Stimulated activated naive CD8-positive, alpha-beta T cell treated with anti-CD3 and anti-CD28 coated beads, Interleukin-15, amount 100 ng/mL, for 72 hours (primary cell): ENCODE measurements around the gene CCDC106.
A peak's percentile ranks its signal among the peaks of the same experiment; 100 is the strongest.

Source experiments
- ATAC-seq: fragments of 150-1000 bp; cut with Tn5 transposase; 2 replicates; pipeline ENCODE4 v1.10.0; 2021; ENCODE audit warnings: mild to moderate bottlenecking, moderate library complexity
- DNase-seq, 2 donors: peaks; one replicate each; pipeline ENCODE4 v3.0.0; 2021 to 2022
- H3K27ac Mint-ChIP-seq, 2 donors: one replicate each; pipeline ENCODE4 v1.8.0; 2022; ENCODE audit warnings: mild to moderate bottlenecking in 2 of 2, mixed read lengths in 2 of 2, moderate library complexity in 2 of 2
- H3K27me3 Mint-ChIP-seq: one replicate; pipeline ENCODE4 v1.8.0; 2022; ENCODE audit warnings: mixed read lengths
- H3K4me1 Mint-ChIP-seq: one replicate; pipeline ENCODE4 v1.8.0; 2022; ENCODE audit warnings: mild to moderate bottlenecking, mixed read lengths
- H3K4me3 Mint-ChIP-seq, 2 donors: one replicate each; pipeline ENCODE4 v1.8.0; 2022; ENCODE audit warnings: mild to moderate bottlenecking in 2 of 2, mixed read lengths in 2 of 2, moderate library complexity in 1 of 2
- H3K9me3 Mint-ChIP-seq, 2 donors: one replicate each; pipeline ENCODE4 v1.8.0; 2022; ENCODE audit warnings: mixed read lengths in 2 of 2

CCDC106 gene

GRCh38 chr19:55647732-55648584 is at the start of gene CCDC106:
Gene CCDC106 (plus strand): TSS chr19:55648212. CDS start chr19:55649047, 835 bp downstream.
- H3K9me3 Mint-ChIP-seq = no peaks in the 10 kb centered on the region
- peaks cover 77% of the 10 kb centered on the region for H3K4me1 Mint-ChIP-seq
- peak; percentile 66 to 68 for DNase-seq
- H3K27me3 Mint-ChIP-seq = no peaks in the 10 kb centered on the region
- H3K27ac Mint-ChIP-seq = peak within 1 kb of the TSS; percentile 93 to 96
- H3K4me3 Mint-ChIP-seq = peak within 1 kb of the TSS; percentile 92 to 97
- ATAC-seq = peak; percentile 31

- H3K4me1 Mint-ChIP-seq = peaks cover 46% of the 10 kb centered on the region
- H3K27me3 Mint-ChIP-seq = no peaks in the 10 kb centered on the region
- H3K27ac Mint-ChIP-seq = peak overlapping the region; percentile 99 to 100
- DNase-seq (peak; percentile 97 to 98), ATAC-seq (peak; percentile 72)
- H3K9me3 Mint-ChIP-seq = peaks cover 9 to 15% of the 10 kb centered on the region in 2 donors
- H3K4me3 Mint-ChIP-seq = peak overlapping the region; percentile 85 to 92
Observed at GRCh38 chr19:55598719-55599467, 49.1 kb upstream of the CCDC106 start.

- peak within 1 kb of the TSS; percentile 85 to 92 for H3K4me3 Mint-ChIP-seq
- H3K9me3 Mint-ChIP-seq = peaks cover 9 to 15% of the 10 kb centered on the region in 2 donors
- ATAC-seq = peak; percentile 80
- peak within 1 kb of the TSS; percentile 99 to 100 for H3K27ac Mint-ChIP-seq
- peaks cover 51% of the 10 kb centered on the region for H3K4me1 Mint-ChIP-seq
- peak; percentile 97 to 98 for DNase-seq
- no peaks in the 10 kb centered on the region for H3K27me3 Mint-ChIP-seq
Observed at GRCh38 chr19:55599468-55599841, 48.6 kb upstream of the CCDC106 start, which contains the start of gene FIZ1. Gene FIZ1 (minus strand): TSS chr19:55599517. CDS start chr19:55597865, 1,652 bp downstream.

DNA sequence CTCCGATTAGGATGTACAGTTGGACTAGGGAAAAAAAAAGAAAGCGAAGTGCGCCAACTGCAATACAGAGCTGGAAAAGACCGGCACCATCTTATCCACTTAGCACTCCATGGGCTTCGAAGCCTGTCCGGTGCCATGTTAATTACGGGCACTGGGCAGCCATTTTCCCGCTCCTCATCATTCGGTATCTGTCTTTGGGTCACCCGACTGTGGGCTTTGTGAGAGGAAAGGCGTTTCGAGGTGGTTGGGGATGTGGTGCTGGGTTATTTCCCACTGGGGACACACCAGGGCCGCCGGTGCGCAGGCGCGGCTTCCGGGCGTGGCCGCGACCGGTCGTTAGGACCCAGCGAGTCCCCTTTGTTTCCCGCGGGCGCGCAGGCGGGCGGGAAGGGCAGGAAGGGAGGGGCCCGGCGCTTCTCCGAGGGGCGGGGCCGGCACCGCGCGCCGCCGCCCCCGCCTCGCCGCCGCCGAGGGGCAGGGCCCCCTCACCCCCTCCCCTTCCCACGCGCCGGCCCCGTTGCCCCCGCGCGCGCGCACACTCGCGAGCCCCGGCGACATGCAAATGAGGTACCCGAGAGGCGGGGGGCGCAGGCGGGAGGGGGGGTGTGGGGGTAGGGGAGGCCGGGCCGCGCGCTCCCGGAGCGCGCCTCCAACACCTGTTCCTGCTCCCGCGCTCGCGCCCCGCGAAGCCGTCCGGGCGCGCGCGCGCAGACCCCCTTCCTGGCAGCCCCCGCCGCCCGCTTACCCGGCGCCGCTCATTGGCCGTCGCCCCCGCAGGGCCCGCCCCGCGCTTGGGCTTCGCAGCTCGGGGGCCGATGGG is 48.0 kb upstream of the CCDC106 start, which contains the start of gene ZNF524:
Gene ZNF524 (plus strand): TSS at position 447 of the 820 bp plus-strand sequence. CDS start 1,825 bp downstream, outside the sequence.
- peaks cover 6 to 11% of the 10 kb centered on the region in 2 donors for H3K9me3 Mint-ChIP-seq
- H3K27me3 Mint-ChIP-seq = no peaks in the 10 kb centered on the region
- ATAC-seq = peak; percentile 66
- peak within 1 kb of the TSS; percentile 99 to 100 for H3K27ac Mint-ChIP-seq
- peaks cover 56% of the 10 kb centered on the region for H3K4me1 Mint-ChIP-seq
- H3K4me3 Mint-ChIP-seq = peak within 1 kb of the TSS; percentile 85 to 92
- peak; percentile 90 to 91 for DNase-seq

DNA sequence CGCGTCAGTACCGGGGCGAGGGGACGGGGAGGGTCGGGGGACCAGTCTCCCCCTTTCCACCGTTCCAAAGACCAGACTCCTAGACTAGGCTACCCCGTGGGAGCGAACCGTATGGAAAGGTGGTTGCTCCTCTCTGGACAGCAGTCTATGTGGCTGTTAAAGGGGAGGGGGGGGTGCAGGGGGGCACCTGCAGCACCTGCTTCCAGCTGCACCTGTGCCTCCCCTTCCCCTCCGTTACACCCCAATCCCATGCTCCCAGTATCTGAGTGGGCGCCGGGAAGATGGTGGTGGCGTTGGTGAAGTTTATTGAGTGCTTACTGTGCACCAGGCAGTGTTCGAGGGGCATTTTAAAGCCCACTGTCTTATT is 47.4 kb upstream of the CCDC106 start:
- ATAC-seq (no peak), DNase-seq (no peak)

DNA sequence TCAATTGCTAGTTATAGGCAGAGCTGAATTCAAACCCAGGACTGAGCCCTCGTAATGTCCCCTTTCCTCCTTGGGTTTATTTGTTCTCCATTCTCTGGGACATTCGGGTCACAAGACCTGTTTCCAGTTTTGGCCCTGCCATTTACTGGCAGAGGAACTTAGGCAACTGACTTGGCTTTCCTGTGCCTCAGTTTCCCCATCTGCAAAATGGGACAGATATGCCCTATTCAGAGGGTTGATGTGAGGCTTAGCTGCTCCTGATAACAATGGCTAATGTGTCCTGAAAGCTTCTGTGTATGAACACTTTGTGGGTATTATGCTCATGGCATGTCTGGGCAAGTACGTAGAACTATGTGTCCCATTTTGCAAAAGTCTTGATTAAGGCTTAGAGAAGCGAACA is 46.9 kb upstream of the CCDC106 start:
- no peak for ATAC-seq
- Mint-ChIP-seq H3K27me3 (no peaks in the 10 kb centered on the region), H3K9me3 (peaks cover 4 to 5% of the 10 kb centered on the region in 2 donors), H3K4me3 (peak overlapping the region; percentile 85 to 87), H3K4me1 (peaks cover 57% of the 10 kb centered on the region), H3K27ac (peak overlapping the region in 1 of 2 donors; percentile 93)
- DNase-seq = no peak

More for the DNA sequence above, 47.4 kb upstream of the CCDC106 start:
- Mint-ChIP-seq H3K4me1 (peaks cover 56% of the 10 kb centered on the region), H3K4me3 (peak overlapping the region; percentile 85 to 87), H3K27ac (peak overlapping the region in 1 of 2 donors; percentile 93), H3K27me3 (no peaks in the 10 kb centered on the region), H3K9me3 (peaks cover 4 to 5% of the 10 kb centered on the region in 2 donors)

DNA sequence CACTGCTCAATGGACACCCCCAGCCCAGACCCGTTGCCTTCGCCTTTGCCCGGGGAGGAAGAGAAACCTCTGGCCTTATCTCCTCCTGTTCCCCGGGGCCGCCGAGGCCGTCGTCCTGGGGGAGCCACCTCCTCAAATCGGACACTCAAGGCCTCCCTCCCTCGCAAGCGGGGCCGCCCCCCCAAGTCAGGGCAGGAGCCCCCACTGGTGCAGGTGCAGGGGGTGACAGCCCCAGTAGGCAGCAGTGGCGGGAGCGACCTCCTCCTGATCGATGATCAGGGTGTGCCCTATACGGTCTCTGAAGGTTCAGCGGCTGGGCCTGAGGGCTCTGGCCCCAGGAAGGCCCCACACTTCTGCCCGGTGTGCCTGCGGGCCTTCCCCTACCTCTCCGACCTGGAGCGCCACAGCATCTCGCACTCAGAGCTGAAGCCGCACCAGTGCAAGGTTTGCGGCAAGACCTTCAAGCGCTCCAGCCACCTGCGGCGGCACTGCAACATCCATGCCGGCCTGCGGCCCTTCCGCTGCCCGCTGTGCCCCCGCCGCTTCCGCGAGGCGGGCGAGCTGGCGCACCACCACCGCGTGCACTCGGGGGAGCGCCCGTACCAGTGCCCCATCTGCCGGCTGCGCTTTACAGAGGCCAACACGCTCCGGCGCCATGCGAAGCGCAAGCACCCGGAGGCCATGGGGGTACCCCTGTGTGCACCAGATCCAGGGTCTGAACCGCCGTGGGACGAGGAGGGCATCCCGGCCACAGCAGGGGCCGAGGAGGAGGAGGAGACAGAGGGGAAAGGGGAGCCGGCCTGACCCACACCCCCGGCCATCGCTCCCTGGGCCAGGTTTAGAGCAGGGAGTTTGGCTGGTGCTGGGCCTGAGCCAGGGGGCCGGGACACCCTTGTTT is 45.7 kb upstream of the CCDC106 start:
- ATAC-seq (no peak), DNase-seq (no peak)
- Mint-ChIP-seq H3K4me1 (peaks cover 64% of the 10 kb centered on the region), H3K4me3 (no peak overlapping the region), H3K27ac (no peak overlapping the region), H3K9me3 (peaks cover 4 to 5% of the 10 kb centered on the region in 2 donors), H3K27me3 (no peaks in the 10 kb centered on the region)

DNA sequence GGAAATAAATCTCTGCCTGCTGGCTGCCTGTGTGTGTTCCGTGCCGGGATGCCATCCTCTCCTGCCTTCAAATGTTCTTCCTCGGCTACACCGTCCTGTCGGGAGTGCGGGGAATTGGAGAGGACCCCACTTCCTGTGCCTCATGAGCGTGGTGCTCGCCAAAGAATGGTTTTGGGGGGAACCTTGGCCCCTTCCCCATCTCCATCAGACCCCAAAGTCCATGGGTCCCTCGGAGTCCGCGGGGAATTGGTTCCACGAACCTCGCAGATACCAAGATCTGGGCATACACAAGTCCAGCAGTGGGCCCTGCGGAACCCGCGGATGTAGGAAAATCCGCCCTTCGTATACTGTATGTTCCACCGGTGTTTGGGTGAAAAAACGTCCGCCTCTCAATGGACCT is 44.9 kb upstream of the CCDC106 start:
- ATAC-seq (no peak), DNase-seq (no peak)
- Mint-ChIP-seq H3K27ac (no peak overlapping the region), H3K27me3 (no peaks in the 10 kb centered on the region), H3K9me3 (peaks cover 4 to 5% of the 10 kb centered on the region in 2 donors), H3K4me3 (peak overlapping the region; percentile 56 to 86), H3K4me1 (peaks cover 65% of the 10 kb centered on the region)

DNA sequence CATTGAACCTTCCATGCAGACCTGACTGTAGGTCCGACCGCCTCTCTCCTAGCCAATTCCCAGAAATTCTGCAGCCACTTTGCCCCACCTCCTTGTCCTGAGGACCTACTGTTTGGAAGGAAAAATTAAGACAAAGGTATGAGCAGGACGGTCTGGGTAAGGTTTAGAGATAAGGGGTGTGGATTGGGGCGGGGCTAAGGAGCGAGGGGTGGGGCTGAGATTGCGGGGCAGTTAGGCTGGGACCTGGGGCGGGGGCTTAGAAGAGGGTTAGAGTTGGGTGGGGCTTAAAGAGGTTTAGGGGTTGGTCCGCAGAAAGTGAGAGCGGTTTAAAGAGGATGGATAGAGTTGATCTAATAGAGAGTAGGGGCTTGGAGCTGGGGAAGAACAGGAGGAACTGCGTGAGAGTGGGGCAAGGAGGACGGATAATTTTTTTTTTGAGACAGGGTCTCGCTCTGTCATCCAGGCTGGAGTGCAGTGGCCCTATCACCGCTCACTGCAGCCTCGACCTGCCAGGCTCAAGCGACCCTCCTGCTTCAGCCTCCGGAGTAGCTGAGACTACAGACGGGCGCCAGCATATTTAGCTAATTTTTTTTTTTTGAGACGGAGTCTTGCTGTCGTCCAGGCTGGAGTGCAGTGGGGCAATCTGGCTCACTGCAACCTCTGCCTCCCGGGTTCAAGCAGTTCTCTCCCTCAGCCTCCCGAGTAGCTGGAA is 44.3 kb upstream of the CCDC106 start:
- DNase-seq = no peak
- Mint-ChIP-seq H3K4me3 (peak overlapping the region; percentile 86 to 91), H3K4me1 (peaks cover 60% of the 10 kb centered on the region), H3K27ac (no peak overlapping the region), H3K9me3 (peaks cover 2% of the 10 kb centered on the region in 2 donors), H3K27me3 (no peaks in the 10 kb centered on the region)
- no peak for ATAC-seq

DNA sequence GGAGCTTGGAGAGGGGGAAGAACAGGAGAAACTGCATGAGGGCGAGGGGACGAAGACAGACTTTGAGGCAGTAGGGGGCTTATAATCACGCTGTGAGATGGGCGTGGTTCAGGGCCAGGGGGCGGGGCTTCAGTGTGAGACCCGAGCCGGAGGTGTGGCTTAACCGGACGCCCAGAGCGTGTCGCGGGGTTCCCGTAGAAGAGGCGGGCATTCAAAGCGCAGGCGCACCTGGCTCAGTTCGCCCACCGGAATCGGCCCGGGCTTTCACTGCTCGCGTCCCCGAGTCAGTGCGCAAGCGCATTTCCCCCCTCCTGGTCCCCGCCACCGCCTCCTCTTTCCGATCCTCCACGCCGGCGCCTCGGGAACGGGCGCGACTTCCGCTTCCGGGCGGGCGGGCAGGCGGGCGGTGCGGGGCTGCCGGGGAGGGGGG is 42.8 kb upstream of the CCDC106 start:
- DNase-seq (peak; percentile 98 to 99), ATAC-seq (peak; percentile 84)
- Mint-ChIP-seq H3K27ac (peak overlapping the region; percentile 73 to 93), H3K4me3 (peak overlapping the region; percentile 86 to 91), H3K4me1 (peaks cover 66% of the 10 kb centered on the region), H3K27me3 (no peaks in the 10 kb centered on the region), H3K9me3 (no peaks in the 10 kb centered on the region)

- Mint-ChIP-seq H3K9me3 (no peaks in the 10 kb centered on the region), H3K4me3 (peak within 1 kb of the TSS; percentile 95 to 98), H3K27ac (peak within 1 kb of the TSS; percentile 95 to 96), H3K4me1 (peaks cover 70% of the 10 kb centered on the region), H3K27me3 (no peaks in the 10 kb centered on the region)
- ATAC-seq = peak; percentile 55
- peak; percentile 62 to 78 for DNase-seq
Observed at GRCh38 chr19:55605637-55606470, 42.2 kb upstream of the CCDC106 start, which contains the start of gene ZNF865. Gene ZNF865 (plus strand): TSS chr19:55605647. CDS start chr19:55613619, 7,972 bp downstream.

- Mint-ChIP-seq H3K27me3 (no peaks in the 10 kb centered on the region), H3K4me1 (peaks cover 70% of the 10 kb centered on the region), H3K4me3 (peak overlapping the region; percentile 95 to 98), H3K27ac (peak overlapping the region in 1 of 2 donors; percentile 95), H3K9me3 (no peaks in the 10 kb centered on the region)
- no peak for DNase-seq
- no peak for ATAC-seq
Observed at GRCh38 chr19:55606471-55606787, 41.6 kb upstream of the CCDC106 start.

DNA sequence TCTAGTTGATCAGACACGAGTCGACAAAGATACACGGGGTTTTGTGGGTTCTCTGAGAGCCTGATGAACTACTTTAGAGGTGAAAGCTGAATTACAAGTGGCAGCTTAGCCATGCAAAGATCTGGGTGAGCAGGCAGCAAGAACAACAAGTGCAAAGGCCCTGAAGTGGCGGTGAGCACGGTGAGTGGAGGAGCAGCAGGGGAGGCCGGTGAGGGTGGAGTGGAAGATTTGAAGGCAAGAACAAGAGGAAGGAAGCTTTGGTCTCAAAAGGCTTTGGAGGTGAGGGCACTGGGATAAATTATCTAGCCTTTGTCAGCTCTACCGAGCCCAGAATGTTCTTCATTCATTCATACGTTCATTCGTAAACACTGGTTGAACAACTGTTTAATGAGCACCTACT is 41.2 kb upstream of the CCDC106 start:
- peak overlapping the region; percentile 95 to 98 for H3K4me3 Mint-ChIP-seq
- ATAC-seq (no peak), DNase-seq (no peak)
- H3K27ac Mint-ChIP-seq = no peak overlapping the region
- peaks cover 70% of the 10 kb centered on the region for H3K4me1 Mint-ChIP-seq
- H3K27me3 Mint-ChIP-seq = no peaks in the 10 kb centered on the region
- H3K9me3 Mint-ChIP-seq = no peaks in the 10 kb centered on the region
